Activated CD8-positive, alpha-beta memory T cell treated with anti-CD3 and anti-CD28 coated beads for 24 hours (primary cell): ENCODE data around the gene SYT9.

ENCODE experiments used
- DNase-seq: peaks from one replicate; pipeline ENCODE4 v3.0.0-alpha.2; 2020

SYT9 gene

GRCh38 chr11:7348432-7349304 lies 97.0 kb downstream of the SYT9 start:
- DNase-seq: no peak

- DNase-seq: no peak
These were observed 99.5 kb downstream of the SYT9 start for GRCh38 chr11:7351228-7351627.

GRCh38 chr11:7353100-7353499 lies 101.4 kb downstream of the SYT9 start:
- DNase-seq: no peak

- no peak for DNase-seq
These were observed 113.0 kb downstream of the SYT9 start for GRCh38 chr11:7364660-7365059.

GRCh38 chr11:7367803-7368202 lies 116.1 kb downstream of the SYT9 start:
- DNase-seq: no peak

DNA sequence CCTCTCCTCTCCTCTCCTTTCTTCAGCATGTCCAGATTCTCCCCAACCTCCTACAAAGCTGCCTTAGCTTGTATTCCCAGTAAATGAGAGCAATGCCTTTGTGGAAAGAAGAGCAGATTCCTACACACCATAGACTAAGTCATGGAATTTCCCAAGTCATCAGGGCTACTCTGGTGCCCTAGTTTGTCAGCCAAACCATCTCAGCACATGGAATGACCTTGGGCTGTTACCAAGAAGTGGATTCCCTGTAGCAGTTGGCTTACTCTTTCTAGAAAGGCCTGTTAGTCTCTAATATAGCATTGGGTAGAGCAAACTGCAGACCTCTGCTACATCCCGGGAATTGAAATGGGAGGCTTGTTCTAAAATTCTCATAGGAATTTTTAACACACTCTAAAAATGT lies 124.7 kb downstream of the SYT9 start:
- DNase-seq: no peak

GRCh38 chr11:7381937-7382336 lies 130.2 kb downstream of the SYT9 start:
- no peak for DNase-seq

- no peak for DNase-seq
These were observed 131.7 kb downstream of the SYT9 start for GRCh38 chr11:7383406-7383805.

DNA sequence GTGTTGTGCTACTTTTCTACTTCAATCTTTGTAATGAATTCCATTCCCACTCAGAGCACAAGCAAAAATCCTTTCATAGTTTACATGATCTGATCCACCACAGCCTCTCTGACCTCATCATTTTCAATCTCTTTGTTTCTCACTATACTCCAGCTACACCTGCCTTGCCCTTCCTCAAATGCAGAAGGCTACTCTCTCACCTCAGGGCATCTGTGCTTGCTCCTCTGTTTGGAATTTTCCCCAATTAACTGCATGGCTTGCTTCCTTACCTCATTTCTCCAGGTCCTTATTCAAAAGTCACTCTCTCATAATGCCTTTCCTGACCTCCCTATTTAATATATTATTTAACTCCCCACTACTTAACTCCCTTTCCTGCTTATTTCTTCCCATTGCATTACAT lies 133.0 kb downstream of the SYT9 start:
- no peak for DNase-seq

DNA sequence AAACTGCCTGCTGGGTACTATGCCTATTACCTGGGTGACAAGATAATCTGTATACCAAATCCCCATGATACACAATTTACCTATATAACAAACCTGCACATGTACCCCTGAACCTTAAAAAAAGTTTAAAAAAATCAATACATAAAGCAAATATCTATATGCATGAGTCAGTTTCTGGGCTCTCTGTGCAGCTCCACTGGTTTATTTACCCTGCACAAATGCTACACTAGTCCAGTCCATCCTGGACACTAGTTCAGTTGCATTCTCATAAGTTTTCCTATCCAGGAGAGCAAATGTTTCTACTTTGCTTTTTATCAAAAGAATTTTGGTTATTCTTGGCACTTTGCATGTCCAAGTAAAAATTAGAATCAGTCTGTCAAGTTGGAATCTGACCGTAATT lies 133.8 kb downstream of the SYT9 start:
- no peak for DNase-seq

- DNase-seq: no peak
These were observed 162.5 kb downstream of the SYT9 start for GRCh38 chr11:7413961-7414915.

GRCh38 chr11:7414973-7415817 lies 163.5 kb downstream of the SYT9 start:
- no peak for DNase-seq

- DNase-seq: no peak
These were observed 164.4 kb downstream of the SYT9 start for GRCh38 chr11:7416080-7416479.

GRCh38 chr11:7417328-7417727 lies 165.6 kb downstream of the SYT9 start:
- no peak for DNase-seq

- no peak for DNase-seq
These were observed 166.4 kb downstream of the SYT9 start for GRCh38 chr11:7418061-7418460.

DNA sequence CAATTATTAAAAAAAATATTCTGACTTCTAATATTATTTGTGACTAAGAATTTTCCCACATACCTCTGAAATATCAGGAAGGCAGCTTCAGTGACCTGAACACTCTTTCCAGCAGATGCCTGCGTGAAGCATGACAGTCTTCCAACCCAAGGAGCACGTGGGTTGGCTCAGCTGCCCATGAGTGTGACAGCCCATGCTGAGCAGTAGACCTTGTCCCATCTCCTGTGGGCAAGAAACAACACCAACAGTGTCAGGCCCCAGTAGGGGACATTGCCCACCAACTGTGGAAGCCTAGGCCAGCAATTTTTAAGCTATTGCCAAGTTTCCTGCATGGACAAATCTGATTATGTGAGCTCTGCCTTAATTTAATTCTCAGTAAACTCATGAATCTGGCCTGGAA lies 167.2 kb downstream of the SYT9 start:
- no peak for DNase-seq

GRCh38 chr11:7421136-7421535 lies 169.4 kb downstream of the SYT9 start:
- DNase-seq: no peak

DNA sequence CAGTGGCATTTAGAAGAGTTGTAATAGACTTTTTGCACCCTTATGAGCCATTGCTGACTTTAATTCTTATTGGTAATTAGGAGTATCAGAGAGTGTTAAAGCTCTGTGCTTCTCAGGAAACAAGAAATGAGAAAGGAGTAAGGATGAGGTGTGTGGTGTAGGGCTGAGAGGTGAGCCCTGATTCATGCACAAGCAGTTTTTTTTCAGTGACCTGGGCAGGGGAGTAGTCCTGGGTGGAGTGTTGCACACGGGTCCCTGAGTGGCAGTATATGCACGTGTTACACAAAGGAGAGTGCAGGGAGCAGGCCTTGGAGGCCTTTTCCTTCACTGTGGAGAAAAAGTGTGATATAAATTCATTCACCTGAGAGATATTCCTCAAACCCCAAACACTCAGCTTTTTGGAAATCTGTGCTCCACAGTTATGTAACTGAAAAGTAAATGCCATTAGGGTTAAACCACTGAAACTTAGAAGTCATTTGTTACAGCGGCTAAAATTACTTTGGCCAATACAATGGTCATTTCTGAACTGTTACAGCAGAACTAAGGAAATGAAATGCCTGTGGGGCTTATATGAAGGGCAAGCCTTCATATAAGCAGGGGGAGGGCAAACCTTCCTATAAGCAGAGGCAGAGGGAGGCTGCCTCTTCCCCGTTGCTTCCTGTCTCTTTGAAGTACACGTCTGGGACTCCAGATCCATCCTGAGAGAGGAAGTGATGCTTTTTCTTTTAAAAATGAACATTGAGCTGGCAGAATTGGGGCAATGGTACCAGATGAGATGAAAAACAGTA lies 171.0 kb downstream of the SYT9 start:
- DNase-seq: no peak

- DNase-seq: no peak
These were observed 172.2 kb downstream of the SYT9 start for GRCh38 chr11:7423946-7424345.

DNA sequence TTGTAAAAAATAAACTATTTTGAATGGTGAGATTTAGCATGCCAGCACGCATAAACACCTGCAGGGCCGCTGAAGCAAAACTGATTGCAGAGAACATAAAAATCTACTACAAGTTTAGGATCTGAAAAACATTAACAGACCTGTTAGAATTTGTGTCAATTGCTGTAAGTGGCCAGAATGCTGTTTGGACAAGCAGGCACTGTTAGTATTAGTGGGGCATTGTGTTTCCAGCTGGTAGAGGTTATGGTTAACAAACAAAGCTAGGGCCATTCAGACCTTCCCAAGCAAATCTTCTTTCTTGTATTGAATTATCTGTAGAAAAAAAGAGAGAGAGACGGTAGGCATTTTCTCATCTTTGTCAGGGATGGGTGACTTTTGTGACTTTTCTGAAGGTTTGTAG lies 176.0 kb downstream of the SYT9 start:
- DNase-seq: no peak

- no peak for DNase-seq
These were observed 176.5 kb downstream of the SYT9 start for GRCh38 chr11:7428196-7428595.

- no peak for DNase-seq
These were observed 178.8 kb downstream of the SYT9 start for GRCh38 chr11:7430496-7430895.
